ENCODE measurements around the gene NELL1.

GRCh38 chr11:21429401-21429800, 760.0 kb downstream of the NELL1 start:
- no peak for TF ChIP-seq CTCF (IDR thresholded peaks at IDR 0.05)
- no peak for TF ChIP-seq POLR2A (IDR thresholded peaks at IDR 0.05)

Data from prostate gland (tissue), 2 donors.